GM19238 (cell line): ENCODE results near the gene NAT9.

Experiments
- DNase-seq: peaks from one replicate; pipeline ENCODE4 v3.0.0; 2011; ENCODE audit warnings: low spot score; ENCODE audit not compliant: insufficient read length

Gene NAT9

DNA sequence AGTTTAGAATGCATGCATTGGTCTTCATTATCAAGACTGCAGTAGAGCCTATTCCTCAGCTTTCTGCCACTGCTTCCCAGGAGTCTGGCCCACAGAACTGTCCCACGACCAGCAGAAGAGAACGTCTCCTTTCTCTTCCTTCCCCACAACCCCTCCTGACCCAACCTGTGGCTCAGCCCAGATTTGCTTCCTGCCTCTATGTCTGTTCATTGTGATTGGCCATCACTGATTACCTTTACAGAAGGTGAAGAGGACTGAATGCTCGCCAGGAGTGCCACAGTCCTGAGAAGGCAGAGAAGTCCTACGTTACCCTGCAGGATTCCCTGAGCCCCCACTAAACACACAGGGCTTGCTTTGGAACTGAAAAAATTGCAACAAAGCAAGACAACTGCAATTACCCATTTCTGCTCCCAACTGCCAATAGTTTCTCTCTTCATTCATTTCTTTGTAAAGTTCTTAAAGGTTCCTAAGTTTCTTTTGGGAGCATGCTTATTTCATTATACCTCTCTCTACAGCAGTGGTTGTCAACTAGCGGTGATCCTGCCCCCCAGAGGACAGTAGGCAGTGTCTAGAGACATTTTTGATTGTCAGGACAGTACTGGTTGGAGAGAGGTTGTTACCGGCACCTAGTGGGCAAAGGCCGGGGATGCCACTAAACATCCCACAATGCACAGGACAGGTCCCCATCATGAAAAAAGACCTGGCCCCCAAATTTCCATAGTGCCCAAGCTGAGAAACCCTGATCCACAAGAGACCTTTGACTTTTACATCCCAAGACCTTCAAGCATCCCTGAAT, 4.5 kb upstream of the NAT9 start:
- no peak for DNase-seq

DNA sequence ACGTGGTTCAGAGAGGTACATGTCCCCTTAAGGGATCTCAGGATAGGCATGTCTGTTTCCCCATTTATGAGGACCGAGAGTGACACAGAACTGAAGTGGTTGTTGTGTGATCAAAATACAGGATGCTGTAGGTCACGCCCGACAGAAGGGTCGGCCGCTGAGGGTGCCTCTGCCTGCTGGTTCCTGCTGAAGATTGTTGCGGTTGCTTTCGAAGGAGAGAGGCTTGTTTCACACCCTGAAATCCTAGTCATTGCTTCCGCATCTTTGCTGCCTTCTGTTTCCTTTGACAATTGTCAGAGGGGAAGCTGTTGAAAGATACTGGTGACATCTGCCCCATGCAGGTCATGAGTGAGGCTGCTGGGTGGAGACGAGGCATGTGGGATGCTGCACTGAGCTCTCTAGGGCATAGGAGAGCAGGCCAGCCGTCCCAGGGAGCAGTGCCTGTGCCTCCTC, 3.8 kb upstream of the NAT9 start:
- DNase-seq: peak; percentile 57

- no peak for DNase-seq
Measured at GRCh38 chr17:74779501-74779900, 3.4 kb upstream of the NAT9 start.

DNA sequence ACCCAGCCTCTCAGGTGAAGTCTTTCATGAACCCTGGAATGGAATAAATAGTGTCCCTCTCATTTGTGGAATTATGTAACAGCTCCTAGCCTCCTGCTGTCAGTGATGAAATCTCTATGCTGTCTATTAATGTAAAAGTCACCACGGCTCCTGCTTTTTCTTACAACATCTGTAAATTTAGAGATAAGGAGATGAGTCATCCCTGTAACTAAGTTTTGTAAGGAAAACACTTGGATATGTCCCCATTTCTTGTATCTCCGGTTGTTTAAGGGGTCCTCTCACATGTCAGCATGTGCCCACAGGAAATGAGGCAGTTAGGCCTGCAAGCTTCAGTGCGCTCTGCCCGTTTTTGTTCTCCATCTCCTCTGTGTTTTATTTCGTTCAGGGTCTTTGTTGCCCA, 2.8 kb upstream of the NAT9 start:
- DNase-seq: no peak

DNA sequence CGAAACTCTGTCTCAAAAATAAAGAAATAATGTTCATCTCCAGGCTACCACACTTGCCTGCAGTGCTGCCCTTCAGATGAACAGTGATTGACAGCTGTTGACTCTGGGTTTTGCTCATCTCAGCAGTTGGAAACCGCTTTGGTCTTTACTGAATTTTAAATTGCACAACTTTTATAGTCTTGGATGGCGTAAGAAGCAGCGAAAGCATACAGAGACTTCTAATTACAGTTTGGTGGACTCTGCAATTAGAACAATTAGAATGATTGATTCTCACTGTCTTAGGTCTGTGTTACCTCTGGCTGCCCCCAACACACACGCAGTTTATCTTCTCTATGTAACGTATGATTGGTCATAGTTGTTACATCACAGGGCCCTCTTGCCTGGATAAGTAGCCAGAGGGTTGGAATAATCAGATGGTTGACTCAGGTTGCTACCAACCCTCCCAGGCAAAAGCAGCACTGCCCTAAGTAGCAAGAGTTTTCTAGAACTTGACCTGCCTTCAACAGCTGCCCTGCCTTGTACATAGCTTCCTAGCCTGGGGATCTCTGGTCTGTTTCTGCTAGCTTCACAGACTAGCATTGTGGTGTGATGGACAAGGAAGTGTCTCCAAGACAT, 1.9 kb upstream of the NAT9 start:
- no peak for DNase-seq

GRCh38 chr17:74776990-74777389, 845 bp upstream of the NAT9 start:
- DNase-seq: no peak

GRCh38 chr17:74775409-74776043, 619 bp downstream of the NAT9 start:
- no peak for DNase-seq

DNA sequence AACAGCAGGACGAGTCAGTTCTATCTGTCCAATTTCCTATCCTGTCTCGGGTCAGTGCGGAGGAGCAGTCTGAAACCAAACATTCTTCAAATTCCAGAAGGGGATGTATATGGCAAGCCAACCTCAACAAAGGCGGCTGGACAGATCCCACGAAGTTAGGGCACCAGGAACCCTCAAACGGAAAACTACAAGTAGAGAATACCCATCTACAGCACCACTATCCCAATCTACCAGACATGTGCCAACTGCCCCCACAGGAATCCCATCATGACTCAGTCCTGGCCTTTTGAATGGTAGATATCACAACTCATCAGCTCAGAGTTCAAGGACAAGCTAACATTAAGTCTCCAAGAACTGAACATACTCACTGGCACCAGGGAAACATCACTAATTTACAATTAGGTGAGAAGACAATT, 2.3 kb downstream of the NAT9 start:
- no peak for DNase-seq

- no peak for DNase-seq
Measured at GRCh38 chr17:74773414-74773813, 2.7 kb downstream of the NAT9 start.

DNA sequence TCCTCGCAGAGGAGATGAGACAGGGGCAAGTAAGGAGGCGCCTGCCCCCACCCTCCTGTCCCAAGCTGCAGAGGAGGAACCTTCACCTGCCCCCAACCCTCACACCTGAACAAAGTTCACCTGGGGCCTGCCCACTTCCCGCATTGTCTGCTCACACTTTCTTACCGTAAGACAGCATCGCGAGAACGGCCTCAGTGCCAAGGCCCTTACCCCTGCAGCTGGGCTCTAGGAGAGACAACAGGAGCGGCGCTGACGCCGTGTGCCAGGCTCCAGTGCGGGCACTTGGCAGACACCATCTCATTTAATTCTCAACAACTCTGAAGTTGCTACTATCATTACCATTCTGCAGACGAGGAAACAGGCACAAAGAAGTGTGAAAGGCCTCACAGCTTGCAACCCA, 4.1 kb downstream of the NAT9 start:
- no peak for DNase-seq

DNA sequence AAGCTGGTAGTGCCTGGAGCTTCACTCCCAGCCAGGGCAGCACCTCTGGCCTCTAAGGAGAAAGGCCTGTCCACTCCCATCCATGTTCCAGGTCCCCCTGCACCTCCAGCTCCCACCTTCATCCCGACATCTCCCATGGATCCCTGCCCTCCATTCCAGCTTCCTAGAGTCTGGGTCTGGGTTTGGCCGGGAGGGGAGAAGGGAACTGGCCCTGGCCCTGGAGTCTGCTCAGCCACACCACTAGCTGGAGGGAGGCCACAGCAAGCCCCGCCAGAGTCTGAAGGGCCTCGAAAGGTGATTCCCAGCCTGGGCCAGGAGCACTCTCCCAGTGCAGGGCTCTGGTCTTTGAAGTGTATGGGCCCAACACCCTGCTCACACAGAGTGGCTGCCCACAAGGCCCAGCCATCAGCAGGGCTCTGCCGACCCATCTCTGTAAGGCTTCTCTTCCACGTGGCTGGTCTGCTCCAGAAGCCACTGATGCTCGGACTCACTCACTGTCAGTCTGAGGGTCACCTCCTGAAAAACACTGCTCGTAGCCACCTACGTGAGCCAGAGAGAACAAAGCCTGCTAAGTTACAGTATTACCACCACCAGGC, 4.7 kb downstream of the NAT9 start:
- DNase-seq: no peak

- DNase-seq: peak; percentile 71
Measured at GRCh38 chr17:74770498-74771318, 5.4 kb downstream of the NAT9 start.

DNA sequence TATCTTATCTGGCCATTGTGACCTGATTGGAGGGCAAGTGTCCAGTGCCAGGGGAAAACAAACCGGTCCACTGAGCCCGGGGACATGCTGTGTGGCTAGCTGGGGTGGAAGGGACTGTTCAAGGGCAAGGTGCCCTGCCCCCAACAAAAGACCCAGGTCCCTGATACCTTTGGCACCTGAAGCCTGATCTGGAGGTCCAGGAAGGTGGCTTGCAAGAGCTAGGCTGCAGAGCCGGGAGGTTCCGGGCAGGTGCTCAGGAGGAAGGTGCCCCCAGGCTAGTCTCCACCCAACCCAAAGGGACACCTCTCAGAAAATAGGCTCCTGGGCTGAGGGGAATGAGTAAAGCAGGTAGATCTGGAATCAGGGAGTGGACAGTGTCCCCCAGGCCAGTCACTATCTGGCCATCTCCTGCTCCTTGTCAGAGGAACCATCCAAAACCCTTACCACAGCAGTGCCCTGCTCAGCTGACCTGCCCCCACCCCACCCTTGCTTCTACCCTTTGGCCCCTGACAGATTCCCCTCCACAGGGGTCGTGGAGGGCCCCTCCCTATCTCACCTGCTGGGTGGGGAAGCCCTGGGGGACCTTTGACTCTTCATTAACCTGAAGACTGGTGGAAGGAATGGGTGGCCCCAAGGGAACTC, 6.2 kb downstream of the NAT9 start:
- no peak for DNase-seq

DNA sequence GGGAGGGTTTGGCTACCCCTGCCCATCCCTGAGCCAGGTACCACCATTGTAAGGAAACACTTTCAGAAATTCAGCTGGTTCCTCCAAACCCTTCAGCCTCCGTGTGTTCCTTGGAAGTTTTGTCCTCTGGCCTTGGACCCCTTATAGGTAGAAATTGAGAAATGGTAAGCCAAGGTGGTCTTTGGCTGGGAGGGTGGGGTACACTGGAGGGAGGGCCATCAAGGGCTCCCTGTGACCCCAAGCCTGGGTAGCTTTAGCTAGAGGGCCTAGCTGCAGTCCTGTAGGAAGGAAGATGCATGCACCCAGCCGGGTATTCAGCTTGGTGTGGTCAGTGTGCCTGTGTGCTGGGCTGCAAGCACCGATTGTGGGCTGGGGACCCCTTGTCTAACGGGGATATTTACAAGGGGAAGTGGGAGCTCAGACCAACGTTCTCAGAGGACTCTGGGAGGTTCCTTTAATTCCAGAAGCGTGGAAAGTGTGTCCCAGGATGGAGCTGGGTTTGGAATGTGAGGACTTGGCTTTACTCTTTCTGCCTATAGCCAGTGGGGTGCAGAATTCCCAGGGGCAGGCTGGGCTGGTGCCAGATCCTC, 6.8 kb downstream of the NAT9 start:
- DNase-seq: no peak

DNA sequence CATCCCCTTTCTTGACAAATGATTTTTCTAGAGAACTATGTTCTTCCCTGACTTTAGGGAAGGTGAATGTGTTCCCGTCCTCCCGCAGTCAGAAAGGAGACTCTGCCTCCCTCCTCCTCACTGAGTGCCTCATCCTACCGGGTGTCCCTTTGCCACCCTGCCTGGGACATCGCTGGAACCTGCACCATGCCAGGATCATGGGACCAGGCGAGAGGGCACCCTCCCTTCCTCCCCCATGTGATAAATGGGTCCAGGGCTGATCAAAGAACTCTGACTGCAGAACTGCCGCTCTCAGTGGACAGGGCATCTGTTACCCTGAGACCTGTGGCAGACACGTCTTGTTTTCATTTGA, 7.4 kb downstream of the NAT9 start:
- no peak for DNase-seq

DNA sequence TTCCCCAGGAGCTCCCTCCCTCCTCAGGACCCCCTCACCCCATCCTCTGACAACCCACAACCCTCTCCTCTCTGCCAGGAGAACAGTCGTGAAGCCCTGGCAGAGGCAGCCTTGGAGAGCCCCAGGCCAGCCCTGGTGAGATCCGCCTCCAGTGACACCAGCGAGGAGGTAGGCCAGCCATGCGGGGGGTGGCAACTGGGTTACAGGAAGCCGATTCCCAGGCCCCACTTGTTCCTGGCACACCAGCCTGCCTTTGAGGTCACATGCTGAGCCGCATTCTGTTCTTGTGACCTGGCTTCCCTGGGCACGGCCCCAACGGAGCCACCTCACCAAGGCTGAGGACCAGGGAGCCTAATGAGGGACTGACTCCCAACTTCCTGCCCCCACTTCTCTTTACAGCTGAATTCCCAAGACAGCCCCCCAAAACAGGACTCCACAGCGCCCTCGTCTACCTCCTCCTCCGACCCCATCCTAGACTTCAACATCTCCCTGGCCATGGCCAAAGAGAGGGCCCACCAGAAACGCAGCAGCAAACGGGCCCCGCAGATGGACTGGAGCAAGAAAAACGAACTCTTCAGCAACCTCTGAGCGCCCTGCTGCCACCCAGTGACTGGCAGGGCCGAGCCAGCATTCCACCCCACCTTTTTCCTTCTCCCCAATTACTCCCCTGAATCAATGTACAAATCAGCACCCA, 7.9 kb downstream of the NAT9 start:
- DNase-seq: no peak

- DNase-seq: no peak
Measured at GRCh38 chr17:74767111-74767516, 9.0 kb downstream of the NAT9 start.

DNA sequence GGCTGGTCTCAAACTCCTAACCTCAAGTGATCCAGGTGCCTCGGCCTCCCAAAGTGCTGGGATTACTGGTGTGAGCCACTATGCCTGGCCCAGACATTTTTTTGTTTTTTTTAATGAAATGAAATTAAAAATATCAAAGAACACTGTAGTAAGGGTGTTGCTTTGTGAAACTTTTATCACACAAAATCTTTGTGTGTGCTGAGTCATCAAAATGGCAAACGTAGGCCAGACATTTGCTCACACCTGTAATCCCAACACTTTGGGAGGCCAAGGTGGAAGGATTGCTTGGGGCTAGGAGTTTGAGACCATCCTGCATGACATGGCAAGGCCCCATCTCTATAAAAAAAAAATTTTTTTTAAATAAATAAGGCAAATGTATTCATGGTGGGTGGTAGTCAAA, 9.7 kb downstream of the NAT9 start:
- DNase-seq: no peak

GRCh38 chr17:74764751-74765286, 11.3 kb downstream of the NAT9 start:
- no peak for DNase-seq
